SJSA1 (cell line): ENCODE data around the gene VASN. TPM values are rescaled to one million over a fixed set of nuclear protein-coding genes. Genes with fewer than 3 reads are reported as not detected.

Source experiments
- DNase-seq, 2 experiments: peaks; one replicate each; pipeline ENCODE4 v3.0.0-alpha.2; 2015 to 2020; ENCODE audit warnings: low spot score in 2 of 2, low read depth in 1 of 2
- H3K27ac ChIP-seq: fragments of 250-450 bp; sonication (Bioruptor Pico); 2 replicates; pipeline ENCODE4 v1.5.1; 2020; ENCODE audit warnings: mild to moderate bottlenecking, moderate library complexity
- H3K27me3 ChIP-seq: fragments of 250-450 bp; sonication (Bioruptor Pico); replicated peaks from 2 replicates; pipeline ENCODE4 v1.5.1; 2020; ENCODE audit warnings: mild to moderate bottlenecking, moderate library complexity
- H3K36me3 ChIP-seq: fragments of 250-450 bp; sonication (Bioruptor Pico); 2 replicates; pipeline ENCODE4 v1.5.1; 2020; ENCODE audit warnings: mild to moderate bottlenecking
- H3K4me1 ChIP-seq: fragments of 250-450 bp; sonication (Bioruptor Pico); replicated peaks from 2 replicates; pipeline ENCODE4 v1.6.1; 2021; ENCODE audit warnings: mild to moderate bottlenecking
- H3K4me3 ChIP-seq: fragments of 250-450 bp; sonication (Bioruptor Pico); 2 replicates; pipeline ENCODE4 v1.5.1; 2020; ENCODE audit warnings: mild to moderate bottlenecking
- H3K9me3 ChIP-seq: fragments of 250-450 bp; sonication (Bioruptor Pico); replicated peaks from 2 replicates; pipeline ENCODE4 v1.5.1; 2020; ENCODE audit warnings: mild to moderate bottlenecking
- total RNA-seq: library from RNA; depleted of rRNA; stranded (reverse); fragments of >200 nt; shearing (Covaris generic); gene quantifications from 2 replicates; pipeline ENCODE4 v1.2.3, GENCODE V29; 2014

Gene VASN
- total RNA-seq, 1 experiment from 2014 or later, result 93.6 TPM

DNA sequence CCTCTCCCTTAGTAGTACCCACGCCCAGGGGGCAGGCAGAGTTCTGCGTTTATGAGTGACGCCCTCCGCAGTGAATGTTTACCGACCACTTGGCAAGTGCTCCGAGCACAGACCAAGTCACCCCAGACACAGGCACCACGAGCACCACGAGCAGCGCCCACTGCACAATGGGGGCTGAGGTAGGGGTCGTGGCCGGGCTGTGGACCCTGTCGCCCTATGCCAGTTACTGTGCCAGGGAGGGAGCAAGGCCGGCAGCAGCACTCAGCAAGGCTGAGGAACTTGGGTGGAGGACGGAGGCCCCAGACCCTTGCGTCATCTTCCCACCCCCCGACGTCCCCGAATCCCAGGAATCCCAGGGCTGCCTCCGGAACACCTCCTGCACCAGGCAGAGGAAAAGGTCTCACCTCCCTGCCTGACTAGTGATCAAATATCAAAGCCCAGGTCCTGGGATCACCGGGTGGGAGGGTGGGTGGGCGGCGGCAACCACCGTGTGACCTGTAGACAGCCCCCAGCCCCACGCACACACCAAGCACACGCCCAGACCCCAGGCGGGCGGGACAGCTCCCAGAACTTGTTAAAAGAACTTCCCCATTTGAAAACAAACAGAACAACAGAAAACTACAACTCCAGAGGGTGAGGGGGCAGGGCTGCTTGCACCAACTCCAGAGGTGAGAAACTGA, 5.4 kb downstream of the VASN start:
- DNase-seq, result no peak
- H3K27ac ChIP-seq, result peak overlapping the region; percentile 80; the same call in 1 of the 2 replicates
- H3K4me3 ChIP-seq, result no peak overlapping the region
- peaks cover 69% of the 10 kb centered on the region for H3K4me1 ChIP-seq
- peaks cover 65% of the 10 kb centered on the region for H3K36me3 ChIP-seq
- H3K9me3 ChIP-seq, result no peaks in the 10 kb centered on the region
- no peaks in the 10 kb centered on the region for H3K27me3 ChIP-seq

DNA sequence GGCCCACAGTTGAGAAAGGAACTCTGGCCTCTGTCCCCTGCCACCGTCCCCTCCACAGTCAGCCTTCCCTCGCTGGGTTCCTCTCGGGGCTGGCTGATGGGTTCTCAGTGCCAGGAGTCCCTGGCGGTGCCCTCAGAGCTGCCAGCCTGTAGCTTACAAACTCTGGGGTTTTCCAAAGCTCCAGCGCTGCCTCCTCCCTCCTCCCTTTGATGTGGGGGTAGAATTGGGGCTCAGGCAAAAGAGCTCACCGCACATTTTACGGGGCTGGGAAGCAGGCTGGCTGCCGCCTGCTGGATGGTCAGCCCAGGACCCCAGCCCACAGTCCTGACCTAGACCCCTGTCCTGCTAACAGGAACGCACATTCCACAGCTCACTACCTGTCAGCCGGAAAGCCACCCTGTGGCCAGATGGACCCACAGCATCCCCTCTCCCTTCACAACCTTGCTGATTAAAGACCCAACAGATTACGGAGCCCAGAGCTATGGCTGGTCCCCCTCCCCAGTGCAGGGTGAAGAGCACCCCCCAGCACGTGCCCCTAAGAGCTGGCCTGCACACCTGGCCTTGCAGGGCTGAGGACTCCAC, 6.0 kb downstream of the VASN start:
- H3K27ac ChIP-seq, result no peak overlapping the region

DNA sequence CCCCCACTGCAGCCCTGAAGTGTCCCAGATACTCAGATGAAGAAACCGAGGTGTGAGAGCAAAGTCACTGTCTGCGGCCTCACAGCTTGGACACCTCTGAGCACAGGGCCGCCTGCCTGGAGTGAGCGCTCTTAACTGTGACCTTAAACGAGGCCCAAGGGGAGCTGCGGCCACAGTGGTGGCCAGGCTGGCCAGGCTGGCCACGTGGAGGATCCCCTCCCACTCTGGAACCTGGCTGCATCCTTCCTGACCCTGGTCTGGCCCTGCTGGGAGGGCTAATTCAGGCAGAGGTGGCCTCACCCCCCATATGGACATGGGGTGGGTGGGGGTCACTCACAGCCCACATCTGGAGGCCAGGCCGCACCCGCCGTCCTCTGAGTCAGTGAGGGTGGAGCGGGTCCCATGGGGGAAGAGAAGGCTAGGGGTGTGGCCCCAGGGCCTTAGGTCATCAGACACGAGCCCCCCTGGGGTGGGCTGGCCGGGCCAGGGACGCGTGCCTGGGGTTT, 6.6 kb downstream of the VASN start:
- no peak for DNase-seq
- Histone ChIP-seq H3K9me3 (no peaks in the 10 kb centered on the region), H3K4me1 (peaks cover 57% of the 10 kb centered on the region), H3K27me3 (no peaks in the 10 kb centered on the region), H3K4me3 (no peak overlapping the region), H3K27ac (no peak overlapping the region), H3K36me3 (peaks cover 76% of the 10 kb centered on the region)

More for the DNA sequence above, 6.0 kb downstream of the VASN start:
- H3K4me1 ChIP-seq, result peaks cover 63% of the 10 kb centered on the region
- no peak overlapping the region for H3K4me3 ChIP-seq
- DNase-seq, result no peak
- peaks cover 71% of the 10 kb centered on the region for H3K36me3 ChIP-seq
- H3K9me3 ChIP-seq, result no peaks in the 10 kb centered on the region
- H3K27me3 ChIP-seq, result no peaks in the 10 kb centered on the region

DNA sequence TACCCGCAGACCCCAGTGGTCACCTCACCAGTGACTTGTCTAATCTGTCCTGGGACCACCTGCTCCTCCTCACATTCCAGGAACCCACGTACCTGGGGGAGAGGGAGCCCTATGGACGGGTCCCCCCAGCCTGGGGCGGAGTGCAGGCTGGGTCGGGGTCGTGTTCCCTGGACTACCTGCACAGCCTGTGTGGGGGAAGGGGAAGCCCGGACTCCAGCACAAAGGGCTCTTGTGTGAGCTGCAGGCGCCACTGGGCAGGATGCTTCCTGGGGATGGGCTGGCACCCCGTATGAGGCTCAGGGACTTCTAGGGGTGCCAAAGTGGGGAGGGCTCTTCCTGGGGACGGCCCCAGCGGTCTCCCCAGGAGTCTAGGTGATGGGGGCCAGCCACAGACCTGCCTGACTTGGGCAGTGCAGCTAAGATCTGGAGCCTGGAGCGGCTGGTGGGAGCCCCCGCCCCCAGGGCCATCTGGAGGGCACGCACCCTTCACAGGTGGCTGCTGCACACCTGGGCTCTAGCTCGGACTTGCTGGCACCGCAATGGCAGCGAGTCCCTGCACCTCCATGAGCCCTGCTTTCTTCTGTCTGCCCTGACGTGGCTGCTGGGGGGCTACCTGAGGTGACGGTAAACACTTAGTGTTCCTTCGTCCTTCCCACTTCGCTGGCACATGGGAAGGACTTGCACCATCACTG, 7.5 kb downstream of the VASN start:
- no peak for DNase-seq
- Histone ChIP-seq H3K4me1 (peaks cover 52% of the 10 kb centered on the region), H3K9me3 (no peaks in the 10 kb centered on the region), H3K36me3 (peaks cover 84% of the 10 kb centered on the region), H3K27me3 (no peaks in the 10 kb centered on the region), H3K4me3 (no peak overlapping the region), H3K27ac (no peak overlapping the region)

DNA sequence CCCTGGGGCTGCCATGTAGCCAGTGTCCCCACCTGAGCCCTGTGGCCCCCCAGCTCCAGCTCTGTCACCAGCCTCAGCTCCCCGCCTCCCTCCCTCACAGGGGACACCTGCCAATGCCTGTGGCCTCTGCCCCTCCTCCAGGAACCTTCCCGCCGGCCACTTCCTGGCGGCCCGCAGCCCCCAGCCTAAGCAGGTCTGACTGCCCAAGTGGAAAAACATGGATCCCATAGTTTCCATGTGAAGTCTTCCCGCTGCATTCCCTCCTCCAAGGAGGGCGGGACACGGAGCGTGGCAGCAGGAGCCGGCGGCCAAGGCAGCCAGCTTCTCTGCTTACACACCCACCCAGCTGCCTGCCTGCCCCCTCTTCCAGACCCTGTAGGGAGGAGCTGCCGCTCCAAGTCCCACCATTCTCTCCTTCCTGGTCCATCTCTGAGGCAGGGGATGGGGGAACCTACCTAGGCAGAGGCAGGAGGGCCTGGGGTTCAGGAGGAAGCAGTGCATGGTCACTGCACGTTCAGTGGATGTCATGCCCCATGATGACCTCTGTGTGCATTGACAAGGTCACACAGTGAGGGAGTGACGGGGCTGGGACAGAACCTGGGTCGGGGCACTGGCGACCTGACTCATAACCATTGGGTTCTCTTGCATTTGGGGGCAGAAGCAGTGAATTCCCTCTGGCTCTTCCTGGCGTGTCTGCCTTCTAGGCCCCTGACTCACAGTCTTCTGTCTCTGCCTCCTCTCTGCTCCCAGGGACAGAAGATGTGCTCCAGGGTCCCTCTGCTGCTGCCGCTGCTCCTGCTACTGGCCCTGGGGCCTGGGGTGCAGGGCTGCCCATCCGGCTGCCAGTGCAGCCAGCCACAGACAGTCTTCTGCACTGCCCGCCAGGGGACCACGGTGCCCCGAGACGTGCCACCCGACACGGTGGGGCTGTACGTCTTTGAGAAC, 8.7 kb downstream of the VASN start:
- H3K27me3 ChIP-seq, result no peaks in the 10 kb centered on the region
- H3K4me3 ChIP-seq, result no peak overlapping the region
- H3K9me3 ChIP-seq, result no peaks in the 10 kb centered on the region
- H3K4me1 ChIP-seq, result peaks cover 49% of the 10 kb centered on the region
- no peak for DNase-seq
- H3K36me3 ChIP-seq, result peaks cover 86% of the 10 kb centered on the region
- no peak overlapping the region for H3K27ac ChIP-seq

DNA sequence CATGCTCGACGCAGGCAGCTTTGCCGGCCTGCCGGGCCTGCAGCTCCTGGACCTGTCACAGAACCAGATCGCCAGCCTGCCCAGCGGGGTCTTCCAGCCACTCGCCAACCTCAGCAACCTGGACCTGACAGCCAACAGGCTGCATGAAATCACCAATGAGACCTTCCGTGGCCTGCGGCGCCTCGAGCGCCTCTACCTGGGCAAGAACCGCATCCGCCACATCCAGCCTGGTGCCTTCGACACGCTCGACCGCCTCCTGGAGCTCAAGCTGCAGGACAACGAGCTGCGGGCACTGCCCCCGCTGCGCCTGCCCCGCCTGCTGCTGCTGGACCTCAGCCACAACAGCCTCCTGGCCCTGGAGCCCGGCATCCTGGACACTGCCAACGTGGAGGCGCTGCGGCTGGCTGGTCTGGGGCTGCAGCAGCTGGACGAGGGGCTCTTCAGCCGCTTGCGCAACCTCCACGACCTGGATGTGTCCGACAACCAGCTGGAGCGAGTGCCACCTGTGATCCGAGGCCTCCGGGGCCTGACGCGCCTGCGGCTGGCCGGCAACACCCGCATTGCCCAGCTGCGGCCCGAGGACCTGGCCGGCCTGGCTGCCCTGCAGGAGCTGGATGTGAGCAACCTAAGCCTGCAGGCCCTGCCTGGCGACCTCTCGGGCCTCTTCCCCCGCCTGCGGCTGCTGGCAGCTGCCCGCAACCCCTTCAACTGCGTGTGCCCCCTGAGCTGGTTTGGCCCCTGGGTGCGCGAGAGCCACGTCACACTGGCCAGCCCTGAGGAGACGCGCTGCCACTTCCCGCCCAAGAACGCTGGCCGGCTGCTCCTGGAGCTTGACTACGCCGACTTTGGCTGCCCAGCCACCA, 9.7 kb downstream of the VASN start:
- no peak overlapping the region for H3K4me3 ChIP-seq
- H3K9me3 ChIP-seq, result no peaks in the 10 kb centered on the region
- H3K4me1 ChIP-seq, result peaks cover 49% of the 10 kb centered on the region
- no peak overlapping the region for H3K27ac ChIP-seq
- peaks cover 86% of the 10 kb centered on the region for H3K36me3 ChIP-seq
- H3K27me3 ChIP-seq, result no peaks in the 10 kb centered on the region
- no peak for DNase-seq

DNA sequence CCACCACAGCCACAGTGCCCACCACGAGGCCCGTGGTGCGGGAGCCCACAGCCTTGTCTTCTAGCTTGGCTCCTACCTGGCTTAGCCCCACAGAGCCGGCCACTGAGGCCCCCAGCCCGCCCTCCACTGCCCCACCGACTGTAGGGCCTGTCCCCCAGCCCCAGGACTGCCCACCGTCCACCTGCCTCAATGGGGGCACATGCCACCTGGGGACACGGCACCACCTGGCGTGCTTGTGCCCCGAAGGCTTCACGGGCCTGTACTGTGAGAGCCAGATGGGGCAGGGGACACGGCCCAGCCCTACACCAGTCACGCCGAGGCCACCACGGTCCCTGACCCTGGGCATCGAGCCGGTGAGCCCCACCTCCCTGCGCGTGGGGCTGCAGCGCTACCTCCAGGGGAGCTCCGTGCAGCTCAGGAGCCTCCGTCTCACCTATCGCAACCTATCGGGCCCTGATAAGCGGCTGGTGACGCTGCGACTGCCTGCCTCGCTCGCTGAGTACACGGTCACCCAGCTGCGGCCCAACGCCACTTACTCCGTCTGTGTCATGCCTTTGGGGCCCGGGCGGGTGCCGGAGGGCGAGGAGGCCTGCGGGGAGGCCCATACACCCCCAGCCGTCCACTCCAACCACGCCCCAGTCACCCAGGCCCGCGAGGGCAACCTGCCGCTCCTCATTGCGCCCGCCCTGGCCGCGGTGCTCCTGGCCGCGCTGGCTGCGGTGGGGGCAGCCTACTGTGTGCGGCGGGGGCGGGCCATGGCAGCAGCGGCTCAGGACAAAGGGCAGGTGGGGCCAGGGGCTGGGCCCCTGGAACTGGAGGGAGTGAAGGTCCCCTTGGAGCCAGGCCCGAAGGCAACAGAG, 10.5 kb downstream of the VASN start:
- H3K36me3 ChIP-seq, result peaks cover 81% of the 10 kb centered on the region
- H3K4me3 ChIP-seq, result no peak overlapping the region
- H3K27me3 ChIP-seq, result no peaks in the 10 kb centered on the region
- no peak overlapping the region for H3K27ac ChIP-seq
- DNase-seq, result no peak
- H3K4me1 ChIP-seq, result peaks cover 49% of the 10 kb centered on the region
- H3K9me3 ChIP-seq, result no peaks in the 10 kb centered on the region

DNA sequence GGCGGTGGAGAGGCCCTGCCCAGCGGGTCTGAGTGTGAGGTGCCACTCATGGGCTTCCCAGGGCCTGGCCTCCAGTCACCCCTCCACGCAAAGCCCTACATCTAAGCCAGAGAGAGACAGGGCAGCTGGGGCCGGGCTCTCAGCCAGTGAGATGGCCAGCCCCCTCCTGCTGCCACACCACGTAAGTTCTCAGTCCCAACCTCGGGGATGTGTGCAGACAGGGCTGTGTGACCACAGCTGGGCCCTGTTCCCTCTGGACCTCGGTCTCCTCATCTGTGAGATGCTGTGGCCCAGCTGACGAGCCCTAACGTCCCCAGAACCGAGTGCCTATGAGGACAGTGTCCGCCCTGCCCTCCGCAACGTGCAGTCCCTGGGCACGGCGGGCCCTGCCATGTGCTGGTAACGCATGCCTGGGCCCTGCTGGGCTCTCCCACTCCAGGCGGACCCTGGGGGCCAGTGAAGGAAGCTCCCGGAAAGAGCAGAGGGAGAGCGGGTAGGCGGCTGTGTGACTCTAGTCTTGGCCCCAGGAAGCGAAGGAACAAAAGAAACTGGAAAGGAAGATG, 11.2 kb downstream of the VASN start:
- peaks cover 49% of the 10 kb centered on the region for H3K4me1 ChIP-seq

DNA sequence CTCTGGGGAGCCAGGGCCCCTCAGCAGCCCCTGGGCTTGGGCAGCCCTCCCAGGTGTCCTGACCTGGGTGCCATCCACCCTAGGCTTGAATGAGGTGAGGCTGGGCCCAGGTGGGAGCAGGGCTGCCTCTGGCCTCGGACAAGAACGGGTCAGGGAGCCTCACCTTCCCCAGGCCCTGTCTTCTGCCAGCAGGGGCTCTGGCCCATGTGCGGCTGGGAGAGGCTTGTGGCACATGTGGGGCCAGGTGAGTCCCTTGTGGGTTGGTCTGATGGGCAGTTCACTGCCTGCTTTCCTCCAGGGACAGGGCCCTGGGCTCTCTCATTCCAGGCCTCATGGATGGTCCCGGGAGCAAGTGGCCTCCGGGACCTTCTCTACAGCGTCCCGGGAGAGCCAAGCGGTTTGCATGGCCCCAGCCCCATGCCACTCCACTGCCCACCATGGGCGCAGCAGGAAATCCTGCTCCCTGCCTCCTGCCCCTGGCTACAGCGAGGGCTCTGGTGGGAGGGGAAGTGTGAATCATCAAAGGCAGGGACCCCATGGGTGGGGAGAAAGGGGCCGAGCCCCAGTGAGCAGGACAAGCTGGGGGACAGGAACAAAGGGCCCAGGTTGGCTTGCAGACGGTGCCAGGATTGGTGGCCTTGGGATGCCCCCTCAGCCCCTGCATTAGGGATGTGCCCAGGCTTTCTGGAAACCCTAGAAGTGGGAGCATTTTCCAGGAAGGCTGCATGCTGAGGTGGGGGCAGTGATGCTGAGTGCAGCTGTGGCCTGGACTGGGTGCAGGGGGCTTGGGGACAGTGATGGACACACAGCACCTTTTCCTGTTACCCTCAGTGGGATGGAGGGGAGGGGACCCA, 12.2 kb downstream of the VASN start:
- H3K27ac ChIP-seq, result no peak overlapping the region
- peaks cover 49% of the 10 kb centered on the region for H3K4me1 ChIP-seq
- no peak overlapping the region for H3K4me3 ChIP-seq
- H3K36me3 ChIP-seq, result peaks cover 76% of the 10 kb centered on the region
- DNase-seq, result no peak
- no peaks in the 10 kb centered on the region for H3K9me3 ChIP-seq
- H3K27me3 ChIP-seq, result no peaks in the 10 kb centered on the region

More for the DNA sequence above, 11.2 kb downstream of the VASN start:
- Histone ChIP-seq H3K4me3 (no peak overlapping the region), H3K9me3 (no peaks in the 10 kb centered on the region), H3K27me3 (no peaks in the 10 kb centered on the region), H3K27ac (no peak overlapping the region), H3K36me3 (peaks cover 79% of the 10 kb centered on the region)
- DNase-seq, result no peak

DNA sequence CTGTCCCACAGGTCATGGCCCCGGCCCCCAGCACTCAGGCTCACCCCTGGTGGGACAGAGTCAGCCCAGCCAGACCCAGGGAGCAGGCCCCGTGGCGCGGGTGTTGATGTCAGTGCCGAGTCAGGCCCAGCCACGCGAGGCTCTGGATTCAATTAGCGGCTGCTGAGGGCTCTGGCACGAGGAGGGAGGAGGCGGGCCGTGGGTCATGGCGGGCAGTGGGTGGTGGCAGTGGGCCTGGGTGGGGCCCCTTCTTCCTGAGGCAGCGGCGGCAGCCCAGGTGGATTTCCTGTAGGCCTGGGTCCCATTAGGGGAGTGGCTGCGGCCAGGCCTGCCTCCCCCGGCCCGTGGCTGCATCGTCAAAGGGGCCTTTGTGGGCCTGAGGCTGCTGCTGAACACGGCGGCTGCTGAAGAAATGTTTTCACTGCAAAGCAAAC, 12.9 kb downstream of the VASN start:
- peaks cover 55% of the 10 kb centered on the region for H3K4me1 ChIP-seq
- no peaks in the 10 kb centered on the region for H3K9me3 ChIP-seq
- no peak overlapping the region for H3K4me3 ChIP-seq
- peaks cover 73% of the 10 kb centered on the region for H3K36me3 ChIP-seq
- no peaks in the 10 kb centered on the region for H3K27me3 ChIP-seq
- H3K27ac ChIP-seq, result no peak overlapping the region
- no peak for DNase-seq
